ENCODE data around the gene ZNF227.

DNA sequence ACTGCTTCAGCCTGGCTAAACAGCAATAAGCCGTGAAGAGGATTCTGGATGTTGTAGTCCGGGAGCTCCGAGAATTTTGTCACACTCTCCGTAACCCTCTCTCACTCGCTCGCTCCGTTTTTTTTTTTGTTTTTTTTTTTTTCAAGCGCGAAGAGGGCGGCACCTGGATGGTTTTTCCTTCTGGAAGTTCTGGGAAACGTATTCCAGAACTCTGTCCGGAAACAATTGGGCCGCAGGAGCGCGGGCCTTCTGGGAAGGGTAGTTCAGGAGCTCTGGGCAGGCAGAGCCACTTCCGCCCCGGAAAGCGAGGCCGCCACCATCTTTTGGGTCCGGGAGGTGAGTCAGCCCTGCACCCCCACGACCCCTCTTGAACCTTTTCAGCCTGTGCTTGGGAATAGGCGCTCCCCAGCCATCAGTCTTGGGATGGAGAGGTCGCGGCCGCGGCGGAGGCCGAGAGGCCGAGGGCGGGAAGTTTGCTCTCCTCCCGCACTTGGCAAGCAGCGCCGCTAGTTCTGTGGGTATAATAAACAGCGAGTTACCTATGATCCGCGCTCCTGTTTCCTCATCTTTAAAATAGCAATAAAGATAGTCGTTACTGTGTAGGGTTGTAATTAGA lies at the start of gene ZNF227:
- TF ChIP-seq, protein P1, sequence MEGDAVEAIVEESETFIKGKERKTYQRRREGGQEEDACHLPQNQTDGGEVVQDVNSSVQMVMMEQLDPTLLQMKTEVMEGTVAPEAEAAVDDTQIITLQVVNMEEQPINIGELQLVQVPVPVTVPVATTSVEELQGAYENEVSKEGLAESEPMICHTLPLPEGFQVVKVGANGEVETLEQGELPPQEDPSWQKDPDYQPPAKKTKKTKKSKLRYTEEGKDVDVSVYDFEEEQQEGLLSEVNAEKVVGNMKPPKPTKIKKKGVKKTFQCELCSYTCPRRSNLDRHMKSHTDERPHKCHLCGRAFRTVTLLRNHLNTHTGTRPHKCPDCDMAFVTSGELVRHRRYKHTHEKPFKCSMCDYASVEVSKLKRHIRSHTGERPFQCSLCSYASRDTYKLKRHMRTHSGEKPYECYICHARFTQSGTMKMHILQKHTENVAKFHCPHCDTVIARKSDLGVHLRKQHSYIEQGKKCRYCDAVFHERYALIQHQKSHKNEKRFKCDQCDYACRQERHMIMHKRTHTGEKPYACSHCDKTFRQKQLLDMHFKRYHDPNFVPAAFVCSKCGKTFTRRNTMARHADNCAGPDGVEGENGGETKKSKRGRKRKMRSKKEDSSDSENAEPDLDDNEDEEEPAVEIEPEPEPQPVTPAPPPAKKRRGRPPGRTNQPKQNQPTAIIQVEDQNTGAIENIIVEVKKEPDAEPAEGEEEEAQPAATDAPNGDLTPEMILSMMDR (conservative IDR thresholded peaks at IDR 0.05; ENCODE audit: low read length) = no peak
- TF ChIP-seq EZH2phosphoT487 (IDR thresholded peaks at IDR 0.05; ENCODE audit: borderline replicate concordance, low read depth, low read length) = no peak
